GM18870 (cell line): ENCODE results near the gene DNAAF5.
"Not testable (repeated sequence)": the region's sequence is repeated elsewhere in the genome, so short reads cannot be mapped to it uniquely, and the experiment has no call there.

ENCODE experiments used
- ATAC-seq: cut with Tn5 transposase; IDR thresholded peaks from one replicate; pipeline ENCODE4 v1.9.1; 2021; ENCODE audit warnings: moderate library complexity; ENCODE audit not compliant: unreplicated experiment

The DNAAF5 gene

DNA sequence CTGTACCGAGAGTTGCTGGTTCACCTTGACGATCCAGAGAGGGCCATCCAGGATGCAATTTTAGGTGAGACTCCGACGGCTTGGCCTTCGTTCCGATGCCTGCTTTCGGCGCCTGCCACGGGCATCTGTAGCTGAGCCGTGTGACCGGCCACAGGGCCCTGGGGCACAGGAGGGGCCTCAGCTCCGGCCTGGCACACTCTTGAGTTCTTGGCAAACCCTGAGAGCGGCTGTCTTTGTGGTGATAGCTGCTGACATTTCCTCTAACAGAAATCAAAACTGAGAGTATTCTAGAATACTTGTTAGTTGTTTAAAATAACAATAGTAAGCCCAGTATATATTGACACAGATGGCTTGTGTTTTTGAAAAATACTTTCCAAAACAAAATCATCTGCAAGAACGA, 53.6 kb downstream of the DNAAF5 start:
- ATAC-seq, result no peak

- ATAC-seq, result no peak
Observed at GRCh38 chr7:780516-780915, 54.0 kb downstream of the DNAAF5 start.

DNA sequence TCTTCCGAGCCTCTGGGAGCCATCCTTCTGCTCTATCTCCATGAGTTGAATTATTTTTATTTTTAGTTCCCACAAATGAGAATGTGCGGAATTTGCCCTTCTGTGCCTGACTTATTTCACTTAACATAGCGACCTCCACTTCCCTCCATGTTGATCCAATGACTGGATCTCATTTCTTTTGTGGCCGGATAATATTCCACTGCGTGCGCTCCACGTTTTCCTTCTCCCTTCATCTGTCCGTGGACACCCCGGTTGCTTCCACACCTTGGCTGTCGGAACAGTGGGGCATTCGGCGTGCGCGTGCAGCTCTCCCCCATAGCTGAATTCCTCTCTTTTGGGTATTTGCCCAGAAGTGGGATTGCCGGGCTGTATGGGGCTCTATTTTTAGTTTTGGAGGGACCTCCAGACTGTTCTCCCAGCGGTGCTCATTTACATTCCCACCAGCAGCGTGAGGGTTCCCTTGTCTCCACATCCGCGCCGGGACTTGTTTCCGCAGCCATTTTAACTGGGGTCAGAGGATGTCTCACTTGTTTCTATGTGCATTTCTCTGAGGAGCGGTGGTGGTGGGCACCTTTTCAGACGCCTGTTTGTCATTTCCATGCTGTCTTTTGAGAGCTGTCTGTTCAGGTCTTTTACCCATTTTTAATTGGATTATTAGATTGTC, 54.8 kb downstream of the DNAAF5 start:
- no peak for ATAC-seq

- no peak for ATAC-seq
Observed at GRCh38 chr7:781936-782529, 55.5 kb downstream of the DNAAF5 start.

GRCh38 chr7:782718-783449, 56.4 kb downstream of the DNAAF5 start:
- no peak for ATAC-seq

DNA sequence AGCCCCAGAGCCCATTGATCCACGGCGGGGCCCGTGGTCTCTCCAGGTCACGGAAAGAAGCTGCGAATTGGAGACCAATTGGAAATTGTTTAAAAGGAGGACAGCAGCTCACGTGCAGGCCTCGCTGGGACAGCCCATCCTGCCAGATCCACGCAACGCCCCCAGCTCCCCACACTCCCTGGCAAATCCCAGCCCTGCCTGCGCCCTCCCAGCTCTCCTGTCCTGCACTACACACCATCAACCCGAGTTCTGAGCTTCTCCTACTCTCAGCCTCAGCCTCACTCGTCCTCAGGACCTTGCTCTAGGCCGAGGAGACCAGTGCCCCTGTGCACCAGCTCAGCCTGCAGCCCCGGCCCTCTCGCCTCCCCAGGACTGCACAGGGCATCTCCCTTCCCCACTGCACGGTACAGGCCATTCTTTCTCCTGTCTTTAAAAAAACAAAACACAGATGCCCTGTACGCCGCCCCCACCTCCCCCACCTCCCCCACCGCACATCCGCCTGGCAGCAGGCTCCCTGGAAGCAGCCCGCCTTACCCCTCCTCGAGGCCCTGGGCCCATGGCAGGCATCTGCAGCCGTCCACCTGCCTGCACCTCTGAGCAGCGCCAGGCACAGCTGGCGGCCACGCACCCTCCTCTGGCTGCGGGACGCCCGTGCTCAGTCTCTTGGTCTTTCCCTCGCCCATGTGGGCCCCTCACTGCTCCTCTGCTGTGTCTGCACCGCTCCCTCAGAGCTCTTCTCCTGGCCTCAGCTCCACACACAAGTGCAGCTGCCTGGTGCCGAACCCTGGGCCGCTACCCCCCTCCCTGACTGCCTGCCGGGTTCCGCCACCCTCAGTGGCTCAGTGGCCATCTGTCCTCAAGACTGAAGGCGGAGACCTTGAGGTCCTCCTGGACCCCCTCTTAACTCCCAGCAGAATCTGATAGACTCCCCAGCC, 57.3 kb downstream of the DNAAF5 start:
- no peak for ATAC-seq

DNA sequence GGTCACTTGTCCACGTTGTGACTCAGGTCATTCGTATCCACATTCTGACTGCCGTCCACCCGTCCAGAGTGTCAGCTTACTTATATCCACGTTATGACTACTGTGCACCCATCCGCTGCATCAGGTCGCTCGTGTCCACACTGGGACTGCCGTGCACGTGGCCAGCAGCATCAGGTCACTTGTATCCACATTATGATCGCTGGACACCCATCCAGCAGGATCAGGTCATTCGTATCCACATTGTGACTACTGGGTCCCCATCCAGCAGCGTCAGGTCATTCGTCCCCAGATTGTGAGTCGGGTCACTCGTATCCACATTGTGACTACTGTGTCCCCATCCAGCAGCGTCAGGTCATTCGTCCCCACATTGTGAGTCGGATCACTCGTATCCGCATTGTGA, 58.5 kb downstream of the DNAAF5 start:
- no peak for ATAC-seq

DNA sequence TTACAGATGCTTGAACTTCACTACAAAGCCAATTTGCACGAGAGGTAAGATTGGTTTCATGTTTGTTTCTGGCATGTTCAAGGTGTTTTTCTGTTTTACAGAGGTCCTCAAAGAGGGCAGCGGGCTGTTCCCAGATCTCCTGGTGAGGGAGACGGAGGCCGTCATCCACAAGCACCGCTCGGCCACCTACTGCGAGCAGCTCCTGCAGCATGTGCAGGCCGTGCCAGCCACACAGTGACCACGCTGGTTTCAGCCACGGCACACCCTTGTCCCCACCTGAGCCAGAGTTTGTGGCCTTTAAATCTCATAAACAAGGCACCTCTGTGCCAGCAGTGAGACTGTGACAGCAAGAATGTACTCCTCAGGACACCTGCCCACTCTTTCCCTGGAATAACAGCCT, 58.9 kb downstream of the DNAAF5 start:
- no peak for ATAC-seq

- ATAC-seq, result no peak
Observed at GRCh38 chr7:786472-787255, 60.2 kb downstream of the DNAAF5 start.

GRCh38 chr7:787332-788240, 61.1 kb downstream of the DNAAF5 start:
- no peak for ATAC-seq

GRCh38 chr7:791519-791918, 65.0 kb downstream of the DNAAF5 start:
- no peak for ATAC-seq

- no peak for ATAC-seq
Observed at GRCh38 chr7:794207-794606, 67.7 kb downstream of the DNAAF5 start.

- no peak for ATAC-seq
Observed at GRCh38 chr7:794671-795329, 68.3 kb downstream of the DNAAF5 start.

DNA sequence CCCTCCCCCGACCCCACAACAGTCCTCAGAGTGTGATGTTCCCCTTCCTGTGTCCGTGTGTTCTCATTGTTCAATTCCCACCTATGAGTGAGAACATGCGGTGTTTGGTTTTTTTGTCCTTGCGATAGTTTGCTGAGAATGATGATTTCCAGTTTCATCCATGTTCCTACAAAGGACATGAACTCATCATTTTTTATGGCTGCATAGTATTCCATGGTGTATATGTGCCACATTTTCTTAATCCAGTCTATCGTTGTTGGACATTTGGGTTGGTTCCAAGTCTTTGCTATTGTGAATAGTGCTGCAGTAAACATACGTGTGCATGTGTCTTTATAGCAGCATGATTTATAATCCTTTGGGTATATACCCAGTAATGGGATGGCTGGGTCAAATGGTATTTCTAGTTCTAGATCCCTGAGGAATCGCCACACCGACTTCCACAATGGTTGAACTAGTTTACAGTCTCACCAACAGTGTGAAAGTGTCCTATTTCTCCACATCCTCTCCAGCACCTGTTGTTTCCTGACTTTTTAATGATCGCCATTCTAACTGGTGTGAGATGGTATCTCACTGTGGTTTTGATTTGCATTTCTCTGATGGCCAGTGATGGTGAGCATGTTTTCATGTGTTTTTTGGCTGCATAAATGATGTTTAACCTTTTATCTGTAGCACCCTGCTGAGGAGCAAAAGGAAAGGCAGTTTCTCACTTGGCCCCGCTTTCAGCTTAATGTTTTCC, 70.1 kb downstream of the DNAAF5 start:
- not testable (repeated sequence) for ATAC-seq

DNA sequence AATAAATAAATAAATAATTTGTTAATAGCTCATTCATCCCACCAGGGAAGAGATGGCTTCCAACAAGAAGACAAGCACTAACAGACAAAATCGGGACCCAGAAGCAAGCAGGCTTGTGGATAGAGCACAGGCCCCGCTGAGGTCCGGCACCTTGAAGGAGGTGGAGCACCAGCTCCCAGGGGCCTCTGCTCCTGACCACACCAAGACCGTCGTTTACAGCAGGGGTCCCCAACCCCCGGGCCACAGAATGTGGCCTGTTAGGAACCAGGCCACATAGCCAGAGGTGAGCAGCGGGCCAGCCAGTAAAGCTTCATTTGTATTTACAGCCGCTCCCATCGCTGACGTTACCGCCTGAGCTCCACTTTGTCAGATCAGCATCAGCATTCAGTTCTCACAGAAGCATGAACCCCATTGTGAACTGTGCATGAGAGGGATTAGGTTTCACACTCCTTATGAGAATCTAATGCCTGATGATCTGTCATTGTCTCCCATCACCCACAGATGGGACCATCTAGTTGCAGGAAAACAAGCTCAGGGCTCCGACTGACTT, 72.5 kb downstream of the DNAAF5 start:
- ATAC-seq, result no peak

GRCh38 chr7:800692-801091, 74.2 kb downstream of the DNAAF5 start:
- ATAC-seq, result no peak

DNA sequence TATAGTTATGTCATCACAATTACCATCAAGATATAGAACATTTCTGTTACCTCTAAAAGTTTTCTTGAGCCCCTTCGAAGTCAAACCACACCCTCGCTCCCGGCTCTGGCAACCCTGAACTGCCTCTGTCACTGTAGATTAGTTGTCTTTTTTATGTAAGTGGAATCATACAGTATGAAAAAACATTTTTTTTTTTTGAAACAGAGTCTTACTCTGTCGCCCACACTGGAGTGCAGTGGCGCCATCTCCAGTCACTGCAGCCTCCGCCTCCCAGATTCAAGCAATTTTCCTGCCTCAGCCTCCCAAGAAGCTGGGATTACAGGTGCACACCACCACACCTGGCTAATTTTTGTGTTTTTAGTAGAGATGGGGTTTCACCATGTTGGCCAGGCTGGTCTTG, 74.9 kb downstream of the DNAAF5 start:
- not testable (repeated sequence) for ATAC-seq

DNA sequence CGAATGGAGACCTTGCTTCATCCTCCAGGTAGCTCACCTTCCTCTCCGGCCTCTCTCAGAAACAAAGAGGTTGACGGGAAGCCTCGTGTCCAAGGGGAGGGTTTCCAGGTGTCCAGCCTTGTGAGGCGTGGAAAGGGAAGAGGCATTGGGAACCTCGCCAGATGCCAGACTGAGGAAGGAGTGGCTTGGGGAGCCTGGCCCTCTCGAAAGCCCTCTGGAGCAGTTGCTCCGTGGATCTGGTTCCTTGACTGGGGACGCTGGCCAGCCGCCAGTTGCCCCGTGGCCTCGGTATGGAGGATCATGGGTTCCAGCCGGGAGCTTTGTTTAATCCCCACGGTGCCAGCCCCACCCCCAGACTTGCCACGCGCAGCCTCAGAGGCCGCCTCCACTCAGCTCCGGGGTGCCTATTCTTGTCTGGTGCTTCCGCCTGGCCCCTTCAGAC, 75.5 kb downstream of the DNAAF5 start:
- no peak for ATAC-seq
